ENCODE data around the gene WDR82. TPM values are rescaled to one million over a fixed set of nuclear protein-coding genes. Genes with fewer than 3 reads are reported as not detected.

WDR82 gene
- total and polyA plus RNA-seq, 2 donors (not counting 1 experiment from before 2014, with no cell fraction given) = 71.2 to 77.7 TPM

GRCh38 chr3:52283306-52283705 is 4.9 kb upstream of the WDR82 start:
- Histone ChIP-seq H3K9me3 (ENCODE audit: control insufficient read depth, insufficient read depth, low read depth, low read length) (no peaks in the 10 kb centered on the region), H3K9ac (ENCODE audit: insufficient read depth, low read length) (no peak overlapping the region), H3K36me3 (ENCODE audit: control insufficient read depth, insufficient read depth, low read length) (no peaks in the 10 kb centered on the region), H3K4me1 (ENCODE audit: control insufficient read depth, extremely low read depth, insufficient read depth, low read length) (peaks cover 3% of the 10 kb centered on the region), H2AFZ (ENCODE audit: low read length) (no peak overlapping the region), H3K4me2 (ENCODE audit: extremely low read depth, insufficient read depth, low read length) (no peak overlapping the region), H3K27me3 (ENCODE audit: control insufficient read depth, insufficient read depth, low read length) (no peaks in the 10 kb centered on the region), H3K79me2 (ENCODE audit: control insufficient read depth, insufficient read depth, low read length) (no peaks in the 10 kb centered on the region), H3K4me3 (replicated peaks in 1 of 4; ENCODE audit: control extremely low read depth in 1 of 4, insufficient read depth in 1 of 4, low read depth in 3 of 4, low read length in 4 of 4) (no peak overlapping the region), H3K27ac (ENCODE audit: insufficient read depth, low read length) (no peak overlapping the region), H4K20me1 (ENCODE audit: control insufficient read depth, extremely low read depth, insufficient read depth, low read length) (no peaks in the 10 kb centered on the region)
- TF ChIP-seq CTCF (conservative IDR thresholded peaks at IDR 0.05 in 1 of 2, IDR thresholded peaks at IDR 0.05 in 1 of 2; ENCODE audit: low read depth in 1 of 2, low read length in 2 of 2) (no peak), EZH2 (IDR thresholded peaks at IDR 0.05; ENCODE audit: low read length, missing control alignments) (no peak)
- no peak for DNase-seq (ENCODE audit: low read depth in 2 of 2)

- TF ChIP-seq EZH2 (IDR thresholded peaks at IDR 0.05; ENCODE audit: low read length, missing control alignments) = no peak
- Histone ChIP-seq H3K27me3 (ENCODE audit: control insufficient read depth, insufficient read depth, low read length) (no peaks in the 10 kb centered on the region), H3K9ac (ENCODE audit: insufficient read depth, low read length) (no peak overlapping the region), H3K79me2 (ENCODE audit: control insufficient read depth, insufficient read depth, low read length) (peaks cover 10% of the 10 kb centered on the region), H2AFZ (ENCODE audit: low read length) (no peak overlapping the region), H3K9me3 (ENCODE audit: control insufficient read depth, insufficient read depth, low read depth, low read length) (no peaks in the 10 kb centered on the region), H3K4me2 (ENCODE audit: extremely low read depth, insufficient read depth, low read length) (no peak overlapping the region), H3K27ac (ENCODE audit: insufficient read depth, low read length) (no peak overlapping the region), H4K20me1 (ENCODE audit: control insufficient read depth, extremely low read depth, insufficient read depth, low read length) (no peaks in the 10 kb centered on the region), H3K4me3 (replicated peaks in 1 of 4; ENCODE audit: control extremely low read depth in 1 of 4, insufficient read depth in 1 of 4, low read depth in 3 of 4, low read length in 4 of 4) (no peak overlapping the region), H3K36me3 (ENCODE audit: control insufficient read depth, insufficient read depth, low read length) (no peaks in the 10 kb centered on the region), H3K4me1 (ENCODE audit: control insufficient read depth, extremely low read depth, insufficient read depth, low read length) (peaks cover 3% of the 10 kb centered on the region)
- no peak for DNase-seq (ENCODE audit: low read depth in 2 of 2)
Observed at GRCh38 chr3:52281981-52282801, 3.7 kb upstream of the WDR82 start.

DNA sequence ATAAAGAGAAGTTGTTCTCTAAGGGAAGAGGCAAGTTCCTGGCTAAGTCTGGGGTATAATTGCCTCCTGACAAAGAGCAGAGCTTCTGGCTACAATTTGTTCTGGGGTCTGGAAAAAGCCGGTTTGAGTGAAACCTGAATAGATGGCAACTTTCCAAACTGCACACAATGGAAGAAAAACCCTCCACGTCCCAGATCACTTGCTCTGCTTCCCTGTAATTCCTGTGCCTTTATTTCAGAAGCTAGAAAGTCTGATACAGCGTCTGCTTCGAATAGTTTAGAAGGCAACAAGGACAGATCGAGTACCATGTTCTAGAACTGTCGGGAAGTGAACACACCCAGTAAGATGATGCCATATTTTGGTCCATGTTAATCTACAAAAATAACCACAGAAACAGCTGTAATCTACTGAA is 1.6 kb upstream of the WDR82 start:
- Histone ChIP-seq H3K4me3 (replicated peaks in 1 of 4; ENCODE audit: control extremely low read depth in 1 of 4, insufficient read depth in 1 of 4, low read depth in 3 of 4, low read length in 4 of 4) (peak overlapping the region in 1 of 4 experiments; percentile 23), H3K79me2 (ENCODE audit: control insufficient read depth, insufficient read depth, low read length) (peaks cover 31% of the 10 kb centered on the region), H3K4me1 (ENCODE audit: control insufficient read depth, extremely low read depth, insufficient read depth, low read length) (peaks cover 5% of the 10 kb centered on the region), H2AFZ (ENCODE audit: low read length) (peak overlapping the region; percentile 29), H3K9ac (ENCODE audit: insufficient read depth, low read length) (no peak overlapping the region), H3K36me3 (ENCODE audit: control insufficient read depth, insufficient read depth, low read length) (no peaks in the 10 kb centered on the region), H3K4me2 (ENCODE audit: extremely low read depth, insufficient read depth, low read length) (peak overlapping the region; percentile 45), H3K9me3 (ENCODE audit: control insufficient read depth, insufficient read depth, low read depth, low read length) (no peaks in the 10 kb centered on the region), H3K27ac (ENCODE audit: insufficient read depth, low read length) (peak overlapping the region; percentile 9), H4K20me1 (ENCODE audit: control insufficient read depth, extremely low read depth, insufficient read depth, low read length) (peaks cover 3% of the 10 kb centered on the region), H3K27me3 (ENCODE audit: control insufficient read depth, insufficient read depth, low read length) (no peaks in the 10 kb centered on the region)
- DNase-seq (ENCODE audit: low read depth in 2 of 2) = peak; percentile 59 to 60
- TF ChIP-seq CTCF (conservative IDR thresholded peaks at IDR 0.05 in 1 of 2, IDR thresholded peaks at IDR 0.05 in 1 of 2; ENCODE audit: low read depth in 1 of 2, low read length in 2 of 2) (no peak), EZH2 (IDR thresholded peaks at IDR 0.05; ENCODE audit: low read length, missing control alignments) (no peak)

All from fibroblast of lung (primary cell).